PC-3 (cell line): ENCODE measurements around the gene JOSD1.

ENCODE experiments used
- EZH2 ChIP-seq: fragments of 300-600 bp; sonication (generic); IDR thresholded peaks from one replicate; pipeline ENCODE4 v1.6.1; 2017; ENCODE audit warnings: antibody characterized with exemption, mild to moderate bottlenecking, low read length; ENCODE audit not compliant: unreplicated experiment
- EZH2phosphoT487 ChIP-seq: fragments of 300-600 bp; sonication (generic); IDR thresholded peaks from 2 replicates; pipeline ENCODE4 v1.6.1; 2018; ENCODE audit warnings: mild to moderate bottlenecking, antibody characterized with exemption, low read length, borderline replicate concordance
- TF ChIP-seq, protein P1 (sequence below): fragments of 300-600 bp; sonication (generic); conservative IDR thresholded peaks from 2 replicates; pipeline ENCODE4 v1.5.1; 2017; ENCODE audit warnings: antibody characterized with exemption, low read depth, mild to moderate bottlenecking, low read length

- TF ChIP-seq, protein P1, sequence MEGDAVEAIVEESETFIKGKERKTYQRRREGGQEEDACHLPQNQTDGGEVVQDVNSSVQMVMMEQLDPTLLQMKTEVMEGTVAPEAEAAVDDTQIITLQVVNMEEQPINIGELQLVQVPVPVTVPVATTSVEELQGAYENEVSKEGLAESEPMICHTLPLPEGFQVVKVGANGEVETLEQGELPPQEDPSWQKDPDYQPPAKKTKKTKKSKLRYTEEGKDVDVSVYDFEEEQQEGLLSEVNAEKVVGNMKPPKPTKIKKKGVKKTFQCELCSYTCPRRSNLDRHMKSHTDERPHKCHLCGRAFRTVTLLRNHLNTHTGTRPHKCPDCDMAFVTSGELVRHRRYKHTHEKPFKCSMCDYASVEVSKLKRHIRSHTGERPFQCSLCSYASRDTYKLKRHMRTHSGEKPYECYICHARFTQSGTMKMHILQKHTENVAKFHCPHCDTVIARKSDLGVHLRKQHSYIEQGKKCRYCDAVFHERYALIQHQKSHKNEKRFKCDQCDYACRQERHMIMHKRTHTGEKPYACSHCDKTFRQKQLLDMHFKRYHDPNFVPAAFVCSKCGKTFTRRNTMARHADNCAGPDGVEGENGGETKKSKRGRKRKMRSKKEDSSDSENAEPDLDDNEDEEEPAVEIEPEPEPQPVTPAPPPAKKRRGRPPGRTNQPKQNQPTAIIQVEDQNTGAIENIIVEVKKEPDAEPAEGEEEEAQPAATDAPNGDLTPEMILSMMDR, result no peak
- TF ChIP-seq EZH2, result no peak
- no peak for TF ChIP-seq EZH2phosphoT487
Measured at GRCh38 chr22:38638216-38638615, 62.5 kb downstream of the JOSD1 start.
